Motor neuron (in vitro differentiated cells): ENCODE data around the gene EIF4EBP2. TPM values are rescaled to one million over a fixed set of nuclear protein-coding genes. Genes with fewer than 3 reads are reported as not detected.

ENCODE experiments used
- total RNA-seq, 8 experiments: library from RNA; unstranded; fragments of 300-600 nt; gene quantifications; 2 replicates each; pipeline versions ENCODE4 v1.2.3 to v1.2.4, GENCODE V29; 2022

The EIF4EBP2 gene
- total RNA-seq, 8 experiments from 2014 or later: 34.3 to 80.5 (median 42.3) TPM

Other genes starting within 250 kb of the EIF4EBP2 start
- 100 to 1,000 TPM in 2 of 8 experiments, 10 to 100 TPM in 6; 65.3 to 140 (median 79.2) TPM for gene SAR1A, start 233.6 kb upstream of the EIF4EBP2 start, total RNA-seq
- 100 to 1,000 TPM; 113 to 213 (median 168) TPM for gene PPA1, start 170.7 kb upstream of the EIF4EBP2 start, total RNA-seq
- gene NPFFR1, start 120.1 kb upstream of the EIF4EBP2 start, total RNA-seq: under 1 TPM in 7 of 8 experiments, not detected in 1; 0.04 to 0.28 (median 0.09) TPM
- 10 to 100 TPM in 5 of 8 experiments, 1 to 10 TPM in 3; 4.5 to 23.0 (median 15.2) TPM for gene LRRC20, start 21.5 kb upstream of the EIF4EBP2 start, total RNA-seq
- gene NODAL, start 37.5 kb downstream of the EIF4EBP2 start, total RNA-seq: 1 to 10 TPM in 4 of 8 experiments, under 1 TPM in 3, not detected in 1; 0.21 to 1.2 (median 1.0) TPM
- 10 to 100 TPM in 1 of 8 experiments, 1 to 10 TPM in 7; 1.4 to 15.9 (median 2.7) TPM for gene PALD1, start 74.6 kb downstream of the EIF4EBP2 start, total RNA-seq
- under 1 TPM in 5 of 8 experiments, not detected in 3; 0.05 to 0.45 (median 0.42) TPM for gene PRF1, start 198.6 kb downstream of the EIF4EBP2 start, total RNA-seq